B cell (primary cell): Measurements from ENCODE around the gene PHF20. TPM values are rescaled to one million over a fixed set of nuclear protein-coding genes. Genes with fewer than 3 reads are reported as not detected.

Source experiments
- ATAC-seq: fragments of 200-7000 bp; cut with Tn5 transposase; one replicate; pipeline ENCODE4 v1.10.0; 2021; ENCODE audit warnings: low read depth, mild to moderate bottlenecking, moderate number of reproducible peaks, moderate library complexity
- CTCF ChIA-PET: fragments of 350-600 bp; sonication (Branson Sonifier 250); formaldehyde crosslinking; loops from one replicate; lab custom pipeline; 2021; ENCODE audit warnings: antibody characterized with exemption, inconsistent platforms; lab: Charles Lee
- POLR2A ChIA-PET: fragments of 350-600 bp; sonication (Branson Sonifier 250); formaldehyde crosslinking; loops from one replicate; lab custom pipeline; 2021; ENCODE audit warnings: antibody characterized with exemption; lab: Charles Lee
- DNase-seq: peaks from one replicate; pipeline ENCODE4 v3.0.0; 2013
- H2AFZ ChIP-seq: 2 replicates; pipeline ENCODE4 v1.6.1; 2012; ENCODE audit warnings: mild to moderate bottlenecking, low read depth, low read length; ENCODE audit not compliant: insufficient read depth, poor library complexity, severe bottlenecking
- H3K27ac ChIP-seq, 2 donors: 1 replicate in 1 of 2; 2 replicates in 1 of 2; pipeline ENCODE4 v1.5.1; 2012 to 2013; ENCODE audit warnings: low read length in 2 of 2, mild to moderate bottlenecking in 2 of 2, moderate library complexity in 1 of 2
- H3K27me3 ChIP-seq, 4 experiments: fragments of 200-600 bp in 1 of 4; sonication (generic) in 1 of 4; replicated peaks in 1 of 4; 1 replicate in 2 of 4; 2 replicates in 2 of 4; pipeline versions ENCODE4 v1.6.1 to v1.7.0; 2013 to 2016; ENCODE audit warnings: low read length in 3 of 4, mild to moderate bottlenecking in 2 of 4, mixed read lengths in 1 of 4, moderate library complexity in 1 of 4; ENCODE audit not compliant: insufficient read depth in 4 of 4, control insufficient read depth in 3 of 4; ENCODE audit errors: control extremely low read depth in 1 of 4
- H3K36me3 ChIP-seq, 2 experiments: replicated peaks in 1 of 2; 1 replicate in 1 of 2; 2 replicates in 1 of 2; pipeline versions ENCODE4 v1.6.1 to v1.7.1; 2013; ENCODE audit warnings: low read length in 1 of 2; ENCODE audit not compliant: insufficient read depth in 2 of 2, control insufficient read depth in 1 of 2; ENCODE audit errors: control extremely low read depth in 1 of 2, extremely low read depth in 1 of 2
- H3K4me1 ChIP-seq, 2 donors: fragments of 200-600 bp in 1 of 2; sonication (generic) in 1 of 2; 1 replicate in 1 of 2; 2 replicates in 1 of 2; pipeline versions ENCODE4 v1.5.1 to v1.6.1; 2013 to 2017; ENCODE audit warnings: low read length in 2 of 2; ENCODE audit not compliant: control insufficient read depth in 2 of 2, insufficient read depth in 2 of 2
- H3K4me2 ChIP-seq: replicated peaks from 2 replicates; pipeline ENCODE3; 2012; ENCODE audit warnings: mild to moderate bottlenecking, low read depth, low read length; ENCODE audit not compliant: poor library complexity, severe bottlenecking
- H3K4me3 ChIP-seq, 5 experiments: fragments of 200-600 bp in 1 of 5; sonication (generic) in 1 of 5; 1 replicate in 3 of 5; 2 replicates in 2 of 5; pipeline versions ENCODE4 v1.5.1 to v1.7.0; 2011 to 2016; ENCODE audit warnings: low read length in 4 of 5, mild to moderate bottlenecking in 4 of 5, low read depth in 2 of 5, control low read depth in 1 of 5, moderate library complexity in 1 of 5; ENCODE audit not compliant: insufficient read depth in 1 of 5; ENCODE audit errors: control extremely low read depth in 1 of 5, extremely low read depth in 1 of 5
- H3K79me2 ChIP-seq: fragments of 200-600 bp; sonication (generic); one replicate; pipeline ENCODE4 v1.6.0; 2016; ENCODE audit warnings: low read length; ENCODE audit not compliant: control insufficient read depth, insufficient read depth
- H3K9ac ChIP-seq: fragments of 200-600 bp; sonication (generic); 2 replicates; pipeline ENCODE4 v1.6.1; 2017; ENCODE audit warnings: mild to moderate bottlenecking, low read length, moderate library complexity
- H3K9me3 ChIP-seq, 3 donors: one replicate each; pipeline versions ENCODE4 v1.6.1 to v1.7.1; 2013; ENCODE audit warnings: low read length in 2 of 3; ENCODE audit not compliant: control insufficient read depth in 2 of 3, insufficient read depth in 1 of 3; ENCODE audit errors: control extremely low read depth in 1 of 3
- H4K20me1 ChIP-seq: 2 replicates; pipeline ENCODE4 v1.6.0; 2012; ENCODE audit warnings: mild to moderate bottlenecking, low read length; ENCODE audit not compliant: insufficient read depth, control insufficient read depth, poor library complexity, severe bottlenecking
- H3K27ac Mint-ChIP-seq: one replicate; pipeline ENCODE4 v1.8.0; 2021; ENCODE audit warnings: mixed read lengths
- H3K27me3 Mint-ChIP-seq: one replicate; pipeline ENCODE4 v1.8.0; 2021; ENCODE audit warnings: mixed read lengths
- H3K4me1 Mint-ChIP-seq: one replicate; pipeline ENCODE4 v1.8.0; 2021; ENCODE audit warnings: mixed read lengths
- H3K4me3 Mint-ChIP-seq: one replicate; pipeline ENCODE4 v1.8.0; 2021; ENCODE audit warnings: mixed read lengths
- H3K9me3 Mint-ChIP-seq: one replicate; pipeline ENCODE4 v1.8.0; 2022; ENCODE audit warnings: mixed read lengths; ENCODE audit not compliant: insufficient read depth
- EZH2 ChIP-seq: IDR thresholded peaks from 2 replicates; pipeline ENCODE4 v1.6.1; 2012; ENCODE audit warnings: borderline replicate concordance, low read depth, mild to moderate bottlenecking, moderate library complexity, low read length; ENCODE audit not compliant: insufficient read depth, poor library complexity, severe bottlenecking
- WGBS: methylation state at CpG from one replicate; pipeline ENCODE4 v1.1.5; 2013; ENCODE audit warnings: missing lambda C conversion rate; ENCODE audit not compliant: insufficient coverage; 5-methylcytosine and 5-hydroxymethylcytosine counted together
- intact Hi-C: fragments of 100-400 bp; cut with micrococcal nuclease; formaldehyde crosslinking; loops from one replicate; pipeline ENCODE4 v1.10.0; 2022
- polyA plus RNA-seq: library from polyadenylated mRNA; depleted of rRNA; stranded (reverse); fragments of >200 nt; gene quantifications from 2 replicates; pipeline ENCODE4 v1.2.3, GENCODE V29; 2012
- total RNA-seq, 2 donors: library from RNA; stranded (reverse); fragments of 120-200 nt in 1 of 2; gene quantifications; 1 replicate in 1 of 2; 2 replicates in 1 of 2; pipeline versions ENCODE4 v1.2.3 to v1.2.4, GENCODE V29; 2013 to 2022
- TF ChIP-seq, protein P1 (sequence below): fragments of 200-600 bp; IDR thresholded peaks from one replicate; pipeline ENCODE4 v1.8.0; 2022; ENCODE audit warnings: antibody characterized with exemption, mild to moderate bottlenecking

Gene PHF20
- total and polyA plus RNA-seq, 2 donors (not counting 1 experiment from before 2014, with no cell fraction given) = 53.6 to 92.3 TPM

DNA sequence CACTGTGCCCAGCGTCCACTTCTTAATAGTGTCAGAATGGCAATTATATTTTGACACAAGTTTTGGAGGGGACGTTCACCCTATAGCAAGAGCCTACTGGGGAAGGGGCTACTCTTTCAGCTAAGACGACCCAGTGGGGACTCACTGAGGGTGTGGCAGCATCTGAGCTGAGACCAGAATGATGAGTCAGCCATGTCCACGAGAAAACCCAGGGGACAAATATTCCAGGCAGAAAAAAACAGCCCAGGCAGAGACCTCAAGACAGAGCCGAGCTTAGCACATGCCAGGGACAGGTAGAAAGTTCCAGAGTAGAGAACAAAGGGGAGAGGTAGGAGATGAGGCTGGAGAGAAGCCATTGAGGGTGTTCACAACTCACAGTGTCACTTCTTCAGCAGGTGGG lies 207.7 kb downstream of the PHF20 start:
- Histone ChIP-seq H2AFZ (no peak overlapping the region), H4K20me1 (no peaks in the 10 kb centered on the region), H3K4me2 (no peak overlapping the region), H3K4me3 (no peak overlapping the region), H3K79me2 (no peaks in the 10 kb centered on the region), H3K9ac (no peak overlapping the region), H3K9me3 (peaks cover 0 to 2% (median 0%) of the 10 kb centered on the region in 3 donors), H3K36me3 (no peaks in the 10 kb centered on the region), H3K4me1 (no peaks in the 10 kb centered on the region), H3K27ac (no peak overlapping the region), H3K27me3 (no peaks in the 10 kb centered on the region)
- ChIA-PET POLR2A (no interaction called here), CTCF (interaction anchor here (0.7 to 10.5 kb wide), 3 partner anchors 15 to 159 kb away, joined by 3 to 75 read pairs (median 17); partner anchors contain the start of gene SCAND1)
- H3K27me3 Mint-ChIP-seq = no peaks in the 10 kb centered on the region
- TF ChIP-seq, protein P1, sequence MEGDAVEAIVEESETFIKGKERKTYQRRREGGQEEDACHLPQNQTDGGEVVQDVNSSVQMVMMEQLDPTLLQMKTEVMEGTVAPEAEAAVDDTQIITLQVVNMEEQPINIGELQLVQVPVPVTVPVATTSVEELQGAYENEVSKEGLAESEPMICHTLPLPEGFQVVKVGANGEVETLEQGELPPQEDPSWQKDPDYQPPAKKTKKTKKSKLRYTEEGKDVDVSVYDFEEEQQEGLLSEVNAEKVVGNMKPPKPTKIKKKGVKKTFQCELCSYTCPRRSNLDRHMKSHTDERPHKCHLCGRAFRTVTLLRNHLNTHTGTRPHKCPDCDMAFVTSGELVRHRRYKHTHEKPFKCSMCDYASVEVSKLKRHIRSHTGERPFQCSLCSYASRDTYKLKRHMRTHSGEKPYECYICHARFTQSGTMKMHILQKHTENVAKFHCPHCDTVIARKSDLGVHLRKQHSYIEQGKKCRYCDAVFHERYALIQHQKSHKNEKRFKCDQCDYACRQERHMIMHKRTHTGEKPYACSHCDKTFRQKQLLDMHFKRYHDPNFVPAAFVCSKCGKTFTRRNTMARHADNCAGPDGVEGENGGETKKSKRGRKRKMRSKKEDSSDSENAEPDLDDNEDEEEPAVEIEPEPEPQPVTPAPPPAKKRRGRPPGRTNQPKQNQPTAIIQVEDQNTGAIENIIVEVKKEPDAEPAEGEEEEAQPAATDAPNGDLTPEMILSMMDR = no peak
- no peak for TF ChIP-seq EZH2
- H3K4me3 Mint-ChIP-seq = no peak overlapping the region
- H3K9me3 Mint-ChIP-seq = no peaks in the 10 kb centered on the region
- intact Hi-C loops = no loop called here
- ATAC-seq (no peak), DNase-seq (no peak)
- 66% methylated on average over 4 of the region's 5 CpGs for WGBS
- no peak overlapping the region for H3K27ac Mint-ChIP-seq
- no peaks in the 10 kb centered on the region for H3K4me1 Mint-ChIP-seq

GRCh38 chr20:35981969-35982368 lies 210.2 kb downstream of the PHF20 start:
- CTCF ChIA-PET = interaction anchor here (0.6 to 10.5 kb wide), 3 partner anchors 13 to 811 kb away, joined by 3 to 75 read pairs (median 17); no protein-coding TSS in a partner anchor
- Mint-ChIP-seq H3K27me3 (peaks cover 10% of the 10 kb centered on the region), H3K9me3 (no peaks in the 10 kb centered on the region), H3K4me1 (no peaks in the 10 kb centered on the region), H3K27ac (no peak overlapping the region), H3K4me3 (no peak overlapping the region)
- no peak overlapping the region for H3K27ac ChIP-seq
- DNase-seq (no peak), ATAC-seq (no peak)
- no peaks in the 10 kb centered on the region for H3K36me3 ChIP-seq
- POLR2A ChIA-PET = no interaction called here
- no peaks in the 10 kb centered on the region for H3K79me2 ChIP-seq
- no peak for TF ChIP-seq EZH2
- TF ChIP-seq, protein P1 = no peak
- no peaks in the 10 kb centered on the region for H3K27me3 ChIP-seq
- H4K20me1 ChIP-seq = no peaks in the 10 kb centered on the region
- no peak overlapping the region for H3K4me3 ChIP-seq
- H3K9ac ChIP-seq = no peak overlapping the region
- H3K9me3 ChIP-seq = peaks cover 0 to 2% (median 0%) of the 10 kb centered on the region in 3 donors
- WGBS = 66% methylated on average over 3 of the region's 3 CpGs
- no peak overlapping the region for H2AFZ ChIP-seq
- intact Hi-C loops = no loop called here
- no peaks in the 10 kb centered on the region for H3K4me1 ChIP-seq
- no peak overlapping the region for H3K4me2 ChIP-seq
